K562 (cell line): Measurements from ENCODE around the gene LPCAT3. TPM values are rescaled to one million over a fixed set of nuclear protein-coding genes. Genes with fewer than 3 reads are reported as not detected.
A peak's percentile ranks its signal among the peaks of the same experiment; 100 is the strongest.

Source experiments
- EP400 ChIP-seq: fragments of 450-650 bp; IDR thresholded peaks from 2 replicates; pipeline ENCODE4 v1.6.1; 2017; ENCODE audit warnings: antibody characterized with exemption, mild to moderate bottlenecking, moderate library complexity
- FIP1L1 ChIP-seq: fragments of 200-400 bp; formaldehyde crosslinking; IDR thresholded peaks from 2 replicates; pipeline ENCODE4 v1.6.1; 2018; ENCODE audit warnings: mild to moderate bottlenecking, low read depth, low read length; ENCODE audit not compliant: poor library complexity, severe bottlenecking
- HMG20B ChIP-seq: fragments of 250-450 bp; sonication (Bioruptor Pico); IDR thresholded peaks from 2 replicates; pipeline ENCODE4 v1.5.0; 2021; ENCODE audit warnings: mild to moderate bottlenecking
- HNRNPL ChIP-seq: fragments of 200-400 bp; formaldehyde crosslinking; IDR thresholded peaks from 2 replicates; pipeline ENCODE4 v1.6.1; 2017; ENCODE audit warnings: low read depth, mild to moderate bottlenecking, low read length
- JUN ChIP-seq, 2 experiments: sonication (generic) in 1 of 2; formaldehyde crosslinking in 1 of 2; IDR thresholded peaks; 2 replicates each; pipeline versions ENCODE4 v1.6.1 to v1.8.0; 2012 to 2022; ENCODE audit warnings: borderline replicate concordance in 2 of 2, mild to moderate bottlenecking in 2 of 2, improper control_type of control experiment in 1 of 2, low read depth in 1 of 2, low read length in 1 of 2, missing genetic modification reagents in 1 of 2
- MEF2D ChIP-seq: conservative IDR thresholded peaks from 2 replicates; pipeline ENCODE4 v1.6.1; 2016; ENCODE audit warnings: low read depth, missing genetic modification characterization, missing compliant biosample characterization
- MXI1 ChIP-seq: IDR thresholded peaks from 2 replicates; pipeline ENCODE4 v1.6.1; 2011; ENCODE audit warnings: low read depth, mild to moderate bottlenecking, improper control_type of control experiment, low read length
- NCOA6 ChIP-seq: fragments of 450-650 bp; IDR thresholded peaks from 2 replicates; pipeline ENCODE4 v1.6.1; 2017; ENCODE audit warnings: mild to moderate bottlenecking
- NONO ChIP-seq, 2 experiments: fragments of 200-400 bp in 1 of 2; fragments of 450-650 bp in 1 of 2; formaldehyde crosslinking in 1 of 2; IDR thresholded peaks; 2 replicates each; pipeline ENCODE4 v1.6.1; 2017; ENCODE audit warnings: low read depth in 2 of 2, mild to moderate bottlenecking in 2 of 2, moderate library complexity in 2 of 2, low read length in 1 of 2
- PCBP2 ChIP-seq: fragments of 200-400 bp; formaldehyde crosslinking; IDR thresholded peaks from 2 replicates; pipeline ENCODE4 v1.6.1; 2018; ENCODE audit warnings: low read length, low read depth, mild to moderate bottlenecking, moderate library complexity; ENCODE audit not compliant: poor library complexity, severe bottlenecking
- PHTF2 ChIP-seq: fragments of 250-450 bp; sonication (Bioruptor Pico); IDR thresholded peaks from 2 replicates; pipeline ENCODE4 v1.5.0; 2021; ENCODE audit warnings: mild to moderate bottlenecking
- RCOR1 ChIP-seq, 2 experiments: IDR thresholded peaks; 2 replicates each; pipeline ENCODE4 v1.6.1; 2012; ENCODE audit warnings: low read depth in 2 of 2, low read length in 2 of 2, borderline replicate concordance in 1 of 2, improper control_type of control experiment in 1 of 2
- YBX1 ChIP-seq: fragments of 450-650 bp; IDR thresholded peaks from 2 replicates; pipeline ENCODE4 v1.7.1; 2016; ENCODE audit warnings: mild to moderate bottlenecking
- ZBED1 ChIP-seq: IDR thresholded peaks from 2 replicates; pipeline ENCODE4 v1.6.1; 2014
- ZNF23 ChIP-seq: fragments of 250-450 bp; sonication (Bioruptor Pico); IDR thresholded peaks from 2 replicates; pipeline ENCODE4 v1.4.0; 2020; ENCODE audit warnings: mild to moderate bottlenecking
- ZNF766 ChIP-seq: fragments of 200-800 bp; sonication (Bioruptor generic); conservative IDR thresholded peaks from 2 replicates; pipeline ENCODE4 v1.6.1; 2016; ENCODE audit warnings: missing genetic modification characterization, missing compliant biosample characterization
- polyA plus RNA-seq, 8 experiments: library from polyadenylated mRNA; depleted of rRNA in 4 of 8; stranded (reverse) in 5 of 8; unstranded in 3 of 8; fragments of >200 nt; fragmentation: Nextera tagmentation in 2 of 8; fragmentation: Illumina TruSeq in 1 of 8; extraction: Ambion mirVana in 2 of 8; extraction: Trizol in 1 of 8; gene quantifications; 2 replicates each; pipeline versions ENCODE4 v1.2.1 to v1.2.3, GENCODE V29; 2011 to 2014; ENCODE audit warnings: inconsistent platforms in 1 of 8, missing spikeins in 1 of 8
- total RNA-seq, 7 experiments: library from RNA; depleted of rRNA in 6 of 7; stranded (reverse); fragments of >200 nt in 6 of 7; fragmentation: Illumina TruSeq in 2 of 7; extraction: Trizol in 2 of 7; gene quantifications; 2 replicates each; pipeline versions ENCODE4 v1.2.1 to v1.2.3, GENCODE V29; 2011 to 2021; ENCODE audit warnings: low replicate concordance in 1 of 7
- TF ChIP-seq, protein P1 (sequence below), 2 experiments: fragments of 450-650 bp; formaldehyde crosslinking in 1 of 2; IDR thresholded peaks; 2 replicates each; pipeline versions ENCODE4 v1.4.0 to v1.6.1; 2014 to 2020; ENCODE audit warnings: mild to moderate bottlenecking in 2 of 2, borderline replicate concordance in 1 of 2, low read depth in 1 of 2
- TF ChIP-seq, protein P2 (sequence below): fragments of 200-800 bp; sonication (Bioruptor generic); IDR thresholded peaks from 2 replicates; pipeline ENCODE4 v1.6.1; 2017; ENCODE audit warnings: missing genetic modification characterization, missing compliant biosample characterization

Gene LPCAT3
- total and polyA plus RNA-seq, 9 of the 15 experiments (the other 6 are each of a cell fraction or from before 2014, with no cell fraction given) = 4.9 to 52.5 (median 25.3) TPM

DNA sequence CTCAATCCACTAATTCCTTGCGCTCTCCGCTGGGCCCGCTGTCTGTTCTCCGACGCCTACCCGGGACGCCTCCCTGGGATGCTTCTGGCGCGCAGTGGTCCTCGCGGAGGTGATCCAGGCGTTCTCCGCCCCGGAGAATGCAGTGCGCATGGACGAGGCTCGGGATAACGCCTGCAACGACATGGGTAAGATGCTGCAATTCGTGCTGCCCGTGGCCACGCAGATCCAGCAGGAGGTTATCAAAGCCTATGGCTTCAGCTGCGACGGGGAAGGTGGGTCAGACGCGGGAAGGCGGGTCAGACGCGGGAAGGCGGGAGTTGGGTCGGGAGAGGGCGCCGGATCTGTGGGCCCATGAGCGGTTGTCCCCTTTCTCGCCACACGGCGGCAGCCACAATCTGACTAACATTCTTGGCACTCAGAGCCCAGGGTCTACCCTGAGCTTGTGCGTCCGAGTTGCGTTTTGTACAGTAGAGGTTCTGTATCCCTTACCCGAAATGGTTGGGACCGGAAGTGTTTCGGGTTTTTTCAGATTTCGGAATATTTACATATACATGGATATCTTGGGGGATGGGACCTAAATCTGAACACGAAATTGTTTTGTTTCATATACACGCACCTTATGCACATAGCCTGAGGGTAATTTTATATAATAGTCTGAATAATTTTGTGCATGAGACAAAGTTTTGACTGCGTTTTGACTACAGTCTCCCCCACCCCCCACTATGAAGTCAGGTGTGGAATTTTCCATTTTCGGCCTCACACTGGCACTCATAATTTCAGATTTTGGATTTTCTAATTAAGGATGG lies 73.7 kb downstream of the LPCAT3 start (continued):
- TF ChIP-seq, protein P1, sequence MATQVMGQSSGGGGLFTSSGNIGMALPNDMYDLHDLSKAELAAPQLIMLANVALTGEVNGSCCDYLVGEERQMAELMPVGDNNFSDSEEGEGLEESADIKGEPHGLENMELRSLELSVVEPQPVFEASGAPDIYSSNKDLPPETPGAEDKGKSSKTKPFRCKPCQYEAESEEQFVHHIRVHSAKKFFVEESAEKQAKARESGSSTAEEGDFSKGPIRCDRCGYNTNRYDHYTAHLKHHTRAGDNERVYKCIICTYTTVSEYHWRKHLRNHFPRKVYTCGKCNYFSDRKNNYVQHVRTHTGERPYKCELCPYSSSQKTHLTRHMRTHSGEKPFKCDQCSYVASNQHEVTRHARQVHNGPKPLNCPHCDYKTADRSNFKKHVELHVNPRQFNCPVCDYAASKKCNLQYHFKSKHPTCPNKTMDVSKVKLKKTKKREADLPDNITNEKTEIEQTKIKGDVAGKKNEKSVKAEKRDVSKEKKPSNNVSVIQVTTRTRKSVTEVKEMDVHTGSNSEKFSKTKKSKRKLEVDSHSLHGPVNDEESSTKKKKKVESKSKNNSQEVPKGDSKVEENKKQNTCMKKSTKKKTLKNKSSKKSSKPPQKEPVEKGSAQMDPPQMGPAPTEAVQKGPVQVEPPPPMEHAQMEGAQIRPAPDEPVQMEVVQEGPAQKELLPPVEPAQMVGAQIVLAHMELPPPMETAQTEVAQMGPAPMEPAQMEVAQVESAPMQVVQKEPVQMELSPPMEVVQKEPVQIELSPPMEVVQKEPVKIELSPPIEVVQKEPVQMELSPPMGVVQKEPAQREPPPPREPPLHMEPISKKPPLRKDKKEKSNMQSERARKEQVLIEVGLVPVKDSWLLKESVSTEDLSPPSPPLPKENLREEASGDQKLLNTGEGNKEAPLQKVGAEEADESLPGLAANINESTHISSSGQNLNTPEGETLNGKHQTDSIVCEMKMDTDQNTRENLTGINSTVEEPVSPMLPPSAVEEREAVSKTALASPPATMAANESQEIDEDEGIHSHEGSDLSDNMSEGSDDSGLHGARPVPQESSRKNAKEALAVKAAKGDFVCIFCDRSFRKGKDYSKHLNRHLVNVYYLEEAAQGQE (IDR thresholded peaks at IDR 0.05; ENCODE audit: borderline replicate concordance) = peak; percentile 82
- TF ChIP-seq, protein P1 (CRISPR knock-in tag; IDR thresholded peaks at IDR 0.05; ENCODE audit: low read depth) = no peak
- TF ChIP-seq HMG20B (CRISPR knock-in tag) (no peak), JUN (IDR thresholded peaks at IDR 0.05; ENCODE audit: borderline replicate concordance, low read depth, low read length) (0 out of 2 replicates have a peak, but pooled peaks have one; percentile 53), JUN (CRISPR knock-in tag; IDR thresholded peaks at IDR 0.05; ENCODE audit: borderline replicate concordance) (no peak), MEF2D (tag) (no peak), NCOA6 (no peak), RCOR1 (IDR thresholded peaks at IDR 0.05; ENCODE audit: borderline replicate concordance in 1 of 2, low read depth in 2 of 2, low read length in 2 of 2) (peak in 1 of 2 experiments; percentile 20; a peak in 1 of 4 replicates), ZNF23 (CRISPR knock-in tag) (no peak), NONO (IDR thresholded peaks at IDR 0.05; ENCODE audit: low read depth in 2 of 2, low read length in 1 of 2) (peak in 1 of 2 experiments; percentile 96; a peak in 2 of 4 replicates), YBX1 (no peak), PHTF2 (CRISPR knock-in tag) (no peak), EP400 (0 out of 2 replicates have a peak, but pooled peaks have one; percentile 38), PCBP2 (peak; percentile 64), ZNF766 (CRISPR knock-in tag) (no peak), FIP1L1 (peak; percentile 99), HNRNPL (peak; percentile 15; the same call in 1 of the 2 replicates), MXI1 (peak; percentile 18; the same call in 1 of the 2 replicates), ZBED1 (no peak)
- TF ChIP-seq, protein P2, sequence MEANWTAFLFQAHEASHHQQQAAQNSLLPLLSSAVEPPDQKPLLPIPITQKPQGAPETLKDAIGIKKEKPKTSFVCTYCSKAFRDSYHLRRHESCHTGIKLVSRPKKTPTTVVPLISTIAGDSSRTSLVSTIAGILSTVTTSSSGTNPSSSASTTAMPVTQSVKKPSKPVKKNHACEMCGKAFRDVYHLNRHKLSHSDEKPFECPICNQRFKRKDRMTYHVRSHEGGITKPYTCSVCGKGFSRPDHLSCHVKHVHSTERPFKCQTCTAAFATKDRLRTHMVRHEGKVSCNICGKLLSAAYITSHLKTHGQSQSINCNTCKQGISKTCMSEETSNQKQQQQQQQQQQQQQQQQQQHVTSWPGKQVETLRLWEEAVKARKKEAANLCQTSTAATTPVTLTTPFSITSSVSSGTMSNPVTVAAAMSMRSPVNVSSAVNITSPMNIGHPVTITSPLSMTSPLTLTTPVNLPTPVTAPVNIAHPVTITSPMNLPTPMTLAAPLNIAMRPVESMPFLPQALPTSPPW (CRISPR knock-in tag) = peak; percentile 51
